ENCODE measurements around the gene CTRL.
A peak's percentile ranks its signal among the peaks of the same experiment; 100 is the strongest.

Gene CTRL

DNA sequence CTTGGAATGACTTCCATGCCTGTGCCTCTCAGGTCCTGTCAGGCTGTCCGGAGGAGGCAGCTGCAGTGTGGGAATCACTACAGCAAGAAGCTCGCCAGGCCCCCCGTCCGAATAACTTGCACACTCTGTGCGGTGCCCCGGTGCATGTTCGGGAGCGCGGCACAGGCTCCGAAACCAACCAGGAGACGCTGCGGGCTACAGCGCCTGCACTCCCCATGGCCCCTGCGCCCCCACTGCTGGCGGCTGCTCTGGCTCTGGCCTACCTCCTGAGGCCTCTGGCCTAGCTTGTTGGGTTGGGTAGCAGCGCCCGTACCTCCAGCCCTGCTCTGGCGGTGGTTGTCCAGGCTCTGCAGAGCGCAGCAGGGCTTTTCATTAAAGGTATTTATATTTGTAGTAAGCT, 45.7 kb downstream of the CTRL start:
- DNase-seq = no peak

DNA sequence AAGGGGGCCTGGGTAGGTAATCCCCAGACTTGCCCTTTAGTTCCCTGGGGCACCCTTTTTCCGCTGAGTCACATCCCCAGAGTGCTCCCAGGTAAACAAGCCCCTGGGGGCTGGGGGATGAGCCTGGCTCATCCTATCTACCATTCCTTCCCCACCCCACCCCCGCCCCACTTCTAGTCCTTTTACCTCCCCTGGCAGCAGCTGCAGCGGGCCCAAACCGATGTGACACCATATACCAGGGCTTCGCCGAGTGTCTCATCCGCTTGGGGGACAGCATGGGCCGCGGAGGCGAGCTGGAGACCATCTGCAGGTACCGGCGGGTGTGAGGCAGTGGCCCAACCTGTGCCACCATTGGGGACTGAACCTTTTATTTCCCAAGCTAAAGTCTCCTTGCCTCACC, 46.1 kb downstream of the CTRL start:
- DNase-seq = no peak

DNA sequence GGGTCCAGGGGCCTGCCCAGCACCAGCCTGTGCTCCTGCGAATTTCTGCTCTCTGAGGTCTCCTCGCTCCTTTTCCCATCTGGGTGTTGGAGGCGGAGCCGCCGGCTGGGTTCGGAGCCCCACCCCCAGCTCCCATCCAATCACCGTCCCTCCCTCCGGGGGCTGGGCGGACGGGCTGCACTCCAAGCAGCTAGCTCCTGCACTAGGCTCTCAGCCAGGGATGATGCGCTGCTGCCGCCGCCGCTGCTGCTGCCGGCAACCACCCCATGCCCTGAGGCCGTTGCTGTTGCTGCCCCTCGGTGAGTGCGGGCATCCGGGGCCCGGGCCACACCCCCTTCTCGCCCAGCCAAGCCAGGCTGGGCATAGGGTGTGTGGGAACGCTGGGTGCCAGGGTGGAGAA, 47.0 kb downstream of the CTRL start, which contains the start of gene NRN1L:
Gene NRN1L, plus strand, starts transcription at position 202 of the 400 bp plus-strand sequence. Its CDS starts 19 bp downstream, at position 221.
- DNase-seq = peak; percentile 73 to 87

DNA sequence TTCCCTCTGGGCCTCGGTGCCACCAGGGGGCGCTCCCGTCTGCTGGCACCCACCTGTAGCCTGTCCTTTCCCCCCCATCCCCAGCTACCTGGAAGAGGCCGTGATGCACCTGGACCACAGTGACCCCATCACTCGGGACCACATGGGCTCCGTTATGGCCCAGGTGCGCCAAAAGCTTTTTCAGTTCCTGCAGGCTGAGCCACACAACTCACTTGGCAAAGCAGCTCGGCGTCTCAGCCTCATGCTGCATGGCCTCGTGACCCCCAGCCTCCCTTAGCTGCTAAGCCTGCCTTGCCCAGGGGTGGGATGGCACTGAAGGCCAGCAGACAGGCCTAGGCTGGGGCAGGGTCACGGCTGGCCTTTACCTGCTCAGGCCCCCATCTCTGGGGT, 47.8 kb downstream of the CTRL start:
- peak; percentile 2 to 39 for DNase-seq

DNA sequence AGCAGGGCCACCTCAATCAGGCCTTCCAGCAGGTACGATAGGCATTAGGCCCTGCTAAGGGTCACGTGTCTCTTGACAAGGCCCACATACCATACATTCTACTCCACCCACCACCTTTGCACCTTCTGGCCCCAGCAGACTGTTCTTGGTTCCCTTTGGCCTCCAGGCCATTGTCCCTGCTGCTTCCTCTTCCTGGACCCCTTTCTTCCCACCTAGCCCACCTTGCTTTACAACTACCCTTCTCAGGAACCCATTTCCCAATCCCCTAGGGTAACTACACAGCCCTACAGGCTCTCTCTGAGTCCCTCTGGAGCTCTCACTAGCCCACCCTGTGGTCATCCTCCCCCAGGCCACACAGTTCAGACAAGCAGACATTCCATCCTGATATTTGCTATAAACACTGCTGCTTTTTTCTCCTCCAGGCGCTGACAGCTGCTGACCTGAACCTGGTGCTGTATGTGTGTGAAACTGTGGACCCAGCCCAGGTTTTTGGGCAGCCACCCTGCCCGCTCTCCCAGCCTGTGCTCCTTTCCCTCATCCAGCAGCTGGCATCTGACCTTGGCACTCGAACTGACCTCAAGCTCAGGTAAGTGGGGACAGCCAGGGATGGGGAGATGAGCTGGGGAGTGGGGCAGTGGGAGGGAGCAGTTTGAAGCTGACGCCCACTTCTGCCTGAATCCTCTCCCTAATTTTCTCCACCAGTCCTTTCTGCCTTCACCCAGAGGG, 48.4 kb downstream of the CTRL start:
- no peak for DNase-seq

DNA sequence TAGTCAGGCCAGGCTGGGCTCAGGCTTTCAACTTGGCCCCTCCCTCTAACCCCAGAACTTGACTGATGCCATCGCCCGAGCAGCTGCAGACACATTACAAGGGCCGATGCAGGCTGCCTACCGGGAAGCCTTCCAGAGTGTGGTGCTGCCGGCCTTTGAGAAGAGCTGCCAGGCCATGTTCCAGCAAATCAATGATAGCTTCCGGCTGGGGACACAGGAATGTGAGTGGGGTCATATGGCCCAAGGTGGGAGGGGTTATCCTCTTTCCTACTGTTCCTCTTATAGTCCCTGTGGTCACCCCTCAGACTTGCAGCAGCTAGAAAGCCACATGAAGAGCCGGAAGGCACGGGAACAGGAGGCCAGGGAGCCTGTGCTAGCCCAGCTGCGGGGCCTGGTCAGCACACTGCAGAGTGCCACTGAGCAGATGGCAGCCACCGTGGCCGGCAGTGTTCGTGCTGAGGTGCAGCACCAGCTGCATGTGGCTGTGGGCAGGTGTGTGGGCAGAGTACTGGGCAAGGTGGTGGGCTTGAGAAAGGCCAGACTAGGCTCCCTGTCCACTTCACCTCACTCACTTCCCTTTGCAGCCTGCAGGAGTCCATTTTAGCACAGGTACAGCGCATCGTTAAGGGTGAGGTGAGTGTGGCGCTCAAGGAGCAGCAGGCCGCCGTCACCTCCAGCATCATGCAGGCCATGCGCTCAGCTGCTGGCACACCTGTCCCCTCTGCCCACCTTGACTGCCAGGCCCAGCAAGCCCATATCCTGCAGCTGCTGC, 49.1 kb downstream of the CTRL start:
- peak; percentile 84 to 89 for DNase-seq

DNA sequence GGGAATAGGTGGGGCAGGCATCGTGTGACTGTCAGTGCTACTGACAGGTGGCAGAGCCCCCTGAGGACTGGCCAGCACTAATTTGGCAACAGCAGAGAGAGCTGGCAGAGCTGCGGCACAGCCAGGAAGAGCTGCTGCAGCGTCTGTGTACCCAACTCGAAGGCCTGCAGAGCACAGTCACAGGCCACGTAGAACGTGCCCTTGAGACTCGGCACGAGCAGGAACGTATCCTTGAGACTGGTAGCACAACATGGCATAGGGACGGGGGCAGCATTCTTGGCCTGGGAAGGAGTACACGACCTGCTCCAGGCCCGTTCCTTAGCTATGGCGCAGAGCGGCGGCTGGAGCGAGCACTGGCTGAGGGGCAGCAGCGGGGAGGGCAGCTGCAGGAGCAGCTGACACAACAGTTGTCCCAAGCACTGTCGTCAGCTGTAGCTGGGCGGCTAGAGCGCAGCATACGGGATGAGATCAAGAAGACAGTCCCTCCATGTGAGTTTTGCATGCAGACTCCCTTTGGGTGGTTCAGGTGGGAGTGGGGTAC, 50.0 kb downstream of the CTRL start:
- peak; percentile 83 to 84 for DNase-seq

DNA sequence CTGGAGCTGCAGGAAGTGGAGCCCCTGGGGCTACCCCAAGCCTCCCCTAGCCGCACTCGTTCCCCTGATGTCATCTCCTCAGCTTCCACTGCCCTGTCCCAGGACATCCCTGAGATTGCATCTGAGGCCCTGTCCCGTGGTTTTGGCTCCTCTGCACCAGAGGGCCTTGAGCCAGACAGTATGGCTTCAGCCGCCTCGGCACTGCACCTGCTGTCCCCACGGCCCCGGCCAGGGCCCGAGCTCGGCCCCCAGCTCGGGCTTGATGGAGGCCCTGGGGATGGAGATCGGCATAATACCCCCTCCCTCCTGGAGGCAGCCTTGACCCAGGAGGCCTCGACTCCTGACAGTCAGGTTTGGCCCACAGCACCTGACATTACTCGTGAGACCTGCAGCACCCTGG, 51.1 kb downstream of the CTRL start:
- no peak for DNase-seq

DNA sequence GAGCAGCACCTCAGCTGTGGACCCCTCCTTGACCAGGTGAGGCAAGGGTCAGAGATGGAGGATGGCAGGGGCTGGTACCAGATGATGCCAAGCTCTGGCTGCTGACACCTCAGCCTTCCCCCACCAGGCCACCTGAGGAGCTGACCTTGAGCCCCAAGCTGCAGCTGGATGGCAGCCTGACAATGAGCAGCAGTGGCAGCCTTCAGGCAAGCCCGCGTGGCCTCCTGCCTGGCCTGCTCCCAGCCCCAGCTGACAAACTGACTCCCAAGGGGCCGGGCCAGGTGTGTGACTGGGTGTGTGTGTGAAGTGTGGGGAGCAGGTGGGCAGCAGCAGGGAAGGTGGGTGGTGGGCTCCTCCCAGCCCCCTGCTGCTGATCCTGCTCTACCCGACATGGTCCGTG, 51.7 kb downstream of the CTRL start:
- no peak for DNase-seq
